OCI-LY3 (cell line): ENCODE data around the gene LRP1-AS.
A peak's percentile ranks its signal among the peaks of the same experiment; 100 is the strongest.

Source experiments
- H2AFZ ChIP-seq: fragments of 200-600, 300-600 bp; shearing (Covaris generic); 2 replicates; pipeline ENCODE4 v1.6.0; 2014; ENCODE audit warnings: antibody characterized with exemption, low read depth, low read length
- H3K27ac ChIP-seq: fragments of 200-600, 300-600 bp; sonication (generic); 2 replicates; pipeline ENCODE4 v1.5.1; 2014; ENCODE audit warnings: mild to moderate bottlenecking, low read length, moderate library complexity, mixed read lengths
- H3K27me3 ChIP-seq: fragments of 200-600, 300-600 bp; sonication (generic); 2 replicates; pipeline ENCODE4 v1.6.1; 2014; ENCODE audit warnings: low read depth, low read length, mixed read lengths
- H3K36me3 ChIP-seq: fragments of 200-600, 300-600 bp; sonication (generic); replicated peaks from 2 replicates; pipeline ENCODE3; 2014; ENCODE audit warnings: low read depth, low read length, mixed read lengths
- H3K4me1 ChIP-seq: fragments of 300-600, 200-600 bp; sonication (generic); 2 replicates; pipeline ENCODE4 v1.6.1; 2014; ENCODE audit warnings: low read length, mixed read lengths
- H3K4me2 ChIP-seq: fragments of 200-600, 300-600 bp; sonication (generic); 2 replicates; pipeline ENCODE4 v1.6.1; 2014; ENCODE audit warnings: low read length, mixed read lengths
- H3K4me3 ChIP-seq: fragments of 300-600, 200-600 bp; sonication (generic); 2 replicates; pipeline ENCODE4 v1.5.1; 2014; ENCODE audit warnings: antibody characterized with exemption, mild to moderate bottlenecking, low read length, moderate library complexity
- H3K79me2 ChIP-seq: fragments of 300-600, 200-600 bp; shearing (Covaris generic); 2 replicates; pipeline ENCODE4 v1.6.1; 2014; ENCODE audit warnings: mild to moderate bottlenecking, low read length, mixed read lengths
- H3K9ac ChIP-seq: fragments of 300-600, 200-600 bp; shearing (Covaris generic); 2 replicates; pipeline ENCODE4 v1.6.0; 2014; ENCODE audit warnings: mild to moderate bottlenecking, low read length, moderate library complexity
- H3K9me3 ChIP-seq: fragments of 200-600, 300-600 bp; shearing (Covaris generic); 2 replicates; pipeline ENCODE4 v1.6.1; 2014; ENCODE audit warnings: low read length, mixed read lengths; ENCODE audit not compliant: insufficient read depth
- H4K20me1 ChIP-seq: fragments of 200-600, 300-600 bp; sonication (generic); 2 replicates; pipeline ENCODE4 v1.6.1; 2016; ENCODE audit warnings: low read length, mixed read lengths; ENCODE audit not compliant: insufficient read depth
- EZH2phosphoT487 ChIP-seq: fragments of 200-600 bp; shearing (Covaris generic); IDR thresholded peaks from 2 replicates; pipeline ENCODE4 v1.6.1; 2018; ENCODE audit warnings: antibody characterized with exemption, mixed run types, low read depth
- TF ChIP-seq, protein P1 (sequence below): fragments of 200-600, 300-600 bp; sonication (generic); IDR thresholded peaks from 2 replicates; pipeline ENCODE4 v1.5.1; 2014; ENCODE audit warnings: antibody characterized with exemption, low read length, low read depth

Gene LRP1-AS

GRCh38 chr12:57176139-57176477, 28.7 kb upstream of the LRP1-AS start:
- Histone ChIP-seq H3K27me3 (no peaks in the 10 kb centered on the region), H3K4me3 (no peak overlapping the region), H3K79me2 (no peaks in the 10 kb centered on the region), H3K9me3 (no peaks in the 10 kb centered on the region), H3K27ac (no peak overlapping the region), H3K9ac (no peak overlapping the region), H3K4me1 (no peaks in the 10 kb centered on the region), H4K20me1 (no peaks in the 10 kb centered on the region), H2AFZ (no peak overlapping the region), H3K4me2 (no peak overlapping the region), H3K36me3 (no peaks in the 10 kb centered on the region)
- no peak for TF ChIP-seq EZH2phosphoT487
- TF ChIP-seq, protein P1, sequence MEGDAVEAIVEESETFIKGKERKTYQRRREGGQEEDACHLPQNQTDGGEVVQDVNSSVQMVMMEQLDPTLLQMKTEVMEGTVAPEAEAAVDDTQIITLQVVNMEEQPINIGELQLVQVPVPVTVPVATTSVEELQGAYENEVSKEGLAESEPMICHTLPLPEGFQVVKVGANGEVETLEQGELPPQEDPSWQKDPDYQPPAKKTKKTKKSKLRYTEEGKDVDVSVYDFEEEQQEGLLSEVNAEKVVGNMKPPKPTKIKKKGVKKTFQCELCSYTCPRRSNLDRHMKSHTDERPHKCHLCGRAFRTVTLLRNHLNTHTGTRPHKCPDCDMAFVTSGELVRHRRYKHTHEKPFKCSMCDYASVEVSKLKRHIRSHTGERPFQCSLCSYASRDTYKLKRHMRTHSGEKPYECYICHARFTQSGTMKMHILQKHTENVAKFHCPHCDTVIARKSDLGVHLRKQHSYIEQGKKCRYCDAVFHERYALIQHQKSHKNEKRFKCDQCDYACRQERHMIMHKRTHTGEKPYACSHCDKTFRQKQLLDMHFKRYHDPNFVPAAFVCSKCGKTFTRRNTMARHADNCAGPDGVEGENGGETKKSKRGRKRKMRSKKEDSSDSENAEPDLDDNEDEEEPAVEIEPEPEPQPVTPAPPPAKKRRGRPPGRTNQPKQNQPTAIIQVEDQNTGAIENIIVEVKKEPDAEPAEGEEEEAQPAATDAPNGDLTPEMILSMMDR = peak; percentile 26; the same call in 1 of the 2 replicates

DNA sequence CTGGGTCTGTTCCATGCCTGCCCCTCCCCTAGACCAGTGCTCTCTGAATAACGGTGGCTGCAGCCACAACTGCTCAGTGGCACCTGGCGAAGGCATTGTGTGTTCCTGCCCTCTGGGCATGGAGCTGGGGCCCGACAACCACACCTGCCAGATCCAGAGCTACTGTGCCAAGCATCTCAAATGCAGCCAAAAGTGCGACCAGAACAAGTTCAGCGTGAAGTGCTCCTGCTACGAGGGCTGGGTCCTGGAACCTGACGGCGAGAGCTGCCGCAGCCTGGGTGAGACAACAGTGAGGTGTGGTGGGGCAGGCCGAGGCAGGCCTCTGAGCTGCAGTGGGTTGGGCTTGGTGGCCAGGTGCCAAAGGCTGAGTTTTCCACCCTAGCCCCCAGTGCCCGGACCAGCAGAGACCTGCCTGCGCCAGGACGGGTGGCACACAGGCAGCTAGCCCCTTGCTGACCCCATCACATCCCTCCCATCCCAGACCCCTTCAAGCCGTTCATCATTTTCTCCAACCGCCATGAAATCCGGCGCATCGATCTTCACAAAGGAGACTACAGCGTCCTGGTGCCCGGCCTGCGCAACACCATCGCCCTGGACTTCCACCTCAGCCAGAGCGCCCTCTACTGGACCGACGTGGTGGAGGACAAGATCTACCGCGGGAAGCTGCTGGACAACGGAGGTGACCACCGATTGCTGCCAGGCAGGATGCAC, 28.2 kb upstream of the LRP1-AS start:
- no peak overlapping the region for H3K4me2 ChIP-seq
- no peak for TF ChIP-seq EZH2phosphoT487
- TF ChIP-seq, protein P1 = peak; percentile 75
- H3K4me3 ChIP-seq = no peak overlapping the region
- no peak overlapping the region for H2AFZ ChIP-seq
- no peaks in the 10 kb centered on the region for H3K4me1 ChIP-seq
- H3K36me3 ChIP-seq = no peaks in the 10 kb centered on the region
- no peaks in the 10 kb centered on the region for H4K20me1 ChIP-seq
- no peaks in the 10 kb centered on the region for H3K27me3 ChIP-seq
- H3K9ac ChIP-seq = no peak overlapping the region
- no peaks in the 10 kb centered on the region for H3K9me3 ChIP-seq
- no peak overlapping the region for H3K27ac ChIP-seq
- no peaks in the 10 kb centered on the region for H3K79me2 ChIP-seq

- Histone ChIP-seq H3K9me3 (no peaks in the 10 kb centered on the region), H3K4me2 (no peak overlapping the region)
These were observed 26.3 kb upstream of the LRP1-AS start for GRCh38 chr12:57173683-57174082.

DNA sequence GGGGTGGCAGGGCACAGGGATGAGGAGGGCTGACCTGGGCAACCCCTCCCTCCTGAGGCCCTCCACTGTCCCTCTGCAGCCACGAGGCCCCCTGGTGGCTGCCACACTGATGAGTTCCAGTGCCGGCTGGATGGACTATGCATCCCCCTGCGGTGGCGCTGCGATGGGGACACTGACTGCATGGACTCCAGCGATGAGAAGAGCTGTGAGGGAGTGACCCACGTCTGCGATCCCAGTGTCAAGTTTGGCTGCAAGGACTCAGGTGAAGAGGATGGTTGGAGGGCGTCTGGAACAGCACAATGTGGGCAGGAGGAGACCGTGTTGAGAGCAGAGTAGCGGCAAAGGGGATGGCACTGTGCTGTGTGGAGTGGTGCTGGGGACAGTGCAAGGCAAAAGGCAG, 25.7 kb upstream of the LRP1-AS start:
- H3K27me3 ChIP-seq = no peaks in the 10 kb centered on the region
- no peaks in the 10 kb centered on the region for H3K36me3 ChIP-seq
- no peak overlapping the region for H2AFZ ChIP-seq
- no peak for TF ChIP-seq EZH2phosphoT487
- TF ChIP-seq, protein P1 = peak; percentile 68
- H3K4me2 ChIP-seq = no peak overlapping the region
- H3K4me1 ChIP-seq = peaks cover 19% of the 10 kb centered on the region
- H4K20me1 ChIP-seq = no peaks in the 10 kb centered on the region
- no peak overlapping the region for H3K9ac ChIP-seq
- no peaks in the 10 kb centered on the region for H3K9me3 ChIP-seq
- no peak overlapping the region for H3K27ac ChIP-seq
- H3K4me3 ChIP-seq = no peak overlapping the region
- H3K79me2 ChIP-seq = no peaks in the 10 kb centered on the region

More at GRCh38 chr12:57173683-57174082, 26.3 kb upstream of the LRP1-AS start:
- Histone ChIP-seq H3K79me2 (no peaks in the 10 kb centered on the region), H3K27me3 (no peaks in the 10 kb centered on the region), H3K4me1 (peaks cover 14% of the 10 kb centered on the region), H3K27ac (no peak overlapping the region), H3K36me3 (no peaks in the 10 kb centered on the region), H3K9ac (no peak overlapping the region), H4K20me1 (no peaks in the 10 kb centered on the region), H2AFZ (no peak overlapping the region), H3K4me3 (no peak overlapping the region)
- TF ChIP-seq, protein P1 = no peak
- no peak for TF ChIP-seq EZH2phosphoT487
